HG03095 (cell line): ENCODE results near the gene FANCF.
"Not testable (repeated sequence)": the region's sequence is repeated elsewhere in the genome, so short reads cannot be mapped to it uniquely, and the experiment has no call there.

Experiments used
- ATAC-seq: cut with Tn5 transposase; IDR thresholded peaks from one replicate; pipeline ENCODE4 v1.9.1; 2021; ENCODE audit warnings: moderate library complexity; ENCODE audit not compliant: unreplicated experiment

The FANCF gene, protein sequence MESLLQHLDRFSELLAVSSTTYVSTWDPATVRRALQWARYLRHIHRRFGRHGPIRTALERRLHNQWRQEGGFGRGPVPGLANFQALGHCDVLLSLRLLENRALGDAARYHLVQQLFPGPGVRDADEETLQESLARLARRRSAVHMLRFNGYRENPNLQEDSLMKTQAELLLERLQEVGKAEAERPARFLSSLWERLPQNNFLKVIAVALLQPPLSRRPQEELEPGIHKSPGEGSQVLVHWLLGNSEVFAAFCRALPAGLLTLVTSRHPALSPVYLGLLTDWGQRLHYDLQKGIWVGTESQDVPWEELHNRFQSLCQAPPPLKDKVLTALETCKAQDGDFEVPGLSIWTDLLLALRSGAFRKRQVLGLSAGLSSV

DNA sequence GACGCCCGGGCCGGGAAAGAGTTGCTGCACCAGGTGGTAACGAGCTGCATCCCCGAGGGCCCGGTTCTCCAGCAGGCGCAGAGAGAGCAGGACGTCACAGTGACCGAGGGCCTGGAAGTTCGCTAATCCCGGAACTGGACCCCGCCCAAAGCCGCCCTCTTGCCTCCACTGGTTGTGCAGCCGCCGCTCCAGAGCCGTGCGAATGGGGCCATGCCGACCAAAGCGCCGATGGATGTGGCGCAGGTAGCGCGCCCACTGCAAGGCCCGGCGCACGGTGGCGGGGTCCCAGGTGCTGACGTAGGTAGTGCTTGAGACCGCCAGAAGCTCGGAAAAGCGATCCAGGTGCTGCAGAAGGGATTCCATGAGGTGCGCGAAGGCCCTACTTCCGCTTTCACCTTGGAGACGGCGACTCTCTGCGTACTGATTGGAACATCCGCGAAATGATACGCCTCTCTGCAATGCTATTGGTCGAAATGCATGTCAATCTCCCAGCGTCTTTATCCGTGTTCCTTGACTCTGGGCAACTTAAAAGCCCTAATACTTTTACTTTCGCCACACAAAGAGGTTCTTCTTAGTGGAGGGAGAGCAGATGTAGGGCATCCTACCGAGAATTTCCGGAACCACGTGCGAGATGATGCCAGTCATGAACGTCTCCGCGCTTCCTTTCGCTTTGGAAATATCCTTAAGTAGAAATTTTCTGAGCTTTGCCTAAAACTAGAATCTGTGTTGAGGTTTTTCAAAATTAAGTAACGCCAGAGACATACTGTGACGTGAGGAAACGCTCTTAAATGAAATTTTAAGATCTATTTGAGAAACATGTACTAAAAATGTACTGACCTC is at the start of gene FANCF:
Gene FANCF, minus strand, starts transcription at position 376 of the 840 bp plus-strand sequence. Its CDS starts 13 bp downstream, at position 363.
- ATAC-seq, result peak; percentile 95

DNA sequence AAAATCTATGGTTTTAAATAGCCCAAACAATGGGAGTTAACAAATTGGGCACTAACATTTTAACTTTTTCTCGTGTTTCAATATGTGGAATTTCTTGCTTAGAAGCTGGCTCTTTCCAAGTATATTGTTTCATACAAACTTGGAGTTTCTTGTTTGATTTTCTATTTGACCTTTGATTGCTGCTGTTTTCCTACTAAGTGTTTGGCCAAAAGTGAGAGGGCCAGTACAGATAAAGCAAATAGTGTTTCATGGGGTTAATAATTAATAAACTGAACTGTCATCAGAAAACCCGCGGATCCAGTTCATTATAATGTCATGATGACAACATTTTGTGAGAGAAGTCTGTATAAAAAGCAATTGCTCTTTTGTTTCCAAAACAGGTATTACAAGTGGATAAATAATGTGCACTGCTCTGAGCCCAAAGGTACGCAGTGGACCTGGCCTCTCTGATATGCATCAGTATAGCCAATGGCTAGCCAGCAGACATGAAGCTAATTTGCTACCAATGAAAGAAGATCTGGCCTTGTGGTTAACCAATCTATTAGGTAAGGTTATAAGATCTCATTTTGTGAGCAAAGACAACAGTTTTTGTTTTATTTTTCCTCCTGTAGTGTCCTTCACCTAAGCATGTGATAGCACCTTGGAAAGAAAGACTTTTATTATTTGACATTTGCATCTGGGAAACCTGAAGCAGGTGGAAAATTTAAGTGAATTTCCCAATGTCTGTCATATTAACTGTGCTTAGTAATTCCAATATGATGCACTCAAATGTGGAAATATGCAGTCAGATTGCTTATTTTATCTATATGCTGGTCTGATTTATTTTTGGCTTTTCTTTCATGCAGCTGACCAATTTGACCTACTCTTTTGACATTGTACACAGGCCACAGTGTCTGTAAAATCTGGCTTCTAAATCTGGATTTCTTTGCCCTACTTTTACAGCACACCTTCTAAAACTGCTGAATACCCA is 49.1 kb upstream of the FANCF start:
- ATAC-seq, result no peak

DNA sequence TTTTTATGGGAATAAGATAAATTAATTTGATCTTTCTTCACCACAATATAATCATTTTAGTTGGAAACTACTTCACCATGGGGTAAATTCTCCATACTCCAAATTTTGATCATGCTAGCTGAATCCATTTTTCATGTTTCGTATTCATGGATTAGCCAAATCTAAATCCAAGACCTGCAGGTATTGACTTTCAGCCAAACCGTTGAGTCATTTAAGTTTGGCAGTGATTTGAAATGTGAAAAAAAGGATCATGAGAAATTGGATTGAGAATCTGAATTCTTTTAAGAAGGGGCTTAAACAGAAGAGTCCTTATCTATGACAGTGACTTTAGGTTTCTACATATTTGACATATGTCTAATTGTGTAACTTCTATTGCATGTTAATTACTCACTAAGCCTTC is 46.1 kb upstream of the FANCF start:
- no peak for ATAC-seq

DNA sequence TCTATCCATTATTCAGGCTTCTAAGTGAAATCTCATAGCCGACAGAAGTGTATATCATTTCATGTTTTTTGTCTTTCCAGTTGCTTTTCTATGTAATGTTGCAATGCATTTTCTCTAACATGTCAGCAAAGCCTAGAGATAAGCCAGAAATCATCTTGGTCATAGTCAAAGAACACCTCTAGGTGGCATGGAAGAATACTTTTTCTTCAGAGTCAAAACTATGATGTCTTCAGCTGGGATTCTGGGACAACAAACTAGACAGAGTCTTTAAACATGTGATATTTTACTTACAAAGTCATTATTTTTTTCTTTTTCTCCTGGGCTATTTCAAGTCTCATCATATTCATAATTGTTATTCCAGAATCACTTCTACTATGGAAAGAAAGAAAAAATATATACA is 45.2 kb upstream of the FANCF start:
- ATAC-seq, result peak; percentile 37

DNA sequence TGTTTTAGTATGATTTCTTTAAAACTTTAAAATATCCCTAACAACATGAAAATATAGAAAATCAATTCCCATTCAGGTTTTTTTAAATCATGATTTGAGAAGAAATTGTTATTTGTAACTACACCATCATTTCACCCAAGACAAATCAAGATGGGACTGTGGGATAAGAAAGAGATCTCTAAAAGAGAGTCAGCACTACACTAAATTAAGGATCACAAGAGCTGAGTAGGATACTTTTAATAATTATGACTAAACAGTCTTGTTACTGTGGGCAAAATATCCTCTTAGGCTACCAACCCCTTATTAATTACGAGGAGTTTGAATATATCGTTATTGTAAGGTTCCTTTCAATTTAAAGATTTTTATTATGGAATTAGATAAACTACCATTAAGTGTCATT is 43.7 kb upstream of the FANCF start:
- ATAC-seq, result no peak

DNA sequence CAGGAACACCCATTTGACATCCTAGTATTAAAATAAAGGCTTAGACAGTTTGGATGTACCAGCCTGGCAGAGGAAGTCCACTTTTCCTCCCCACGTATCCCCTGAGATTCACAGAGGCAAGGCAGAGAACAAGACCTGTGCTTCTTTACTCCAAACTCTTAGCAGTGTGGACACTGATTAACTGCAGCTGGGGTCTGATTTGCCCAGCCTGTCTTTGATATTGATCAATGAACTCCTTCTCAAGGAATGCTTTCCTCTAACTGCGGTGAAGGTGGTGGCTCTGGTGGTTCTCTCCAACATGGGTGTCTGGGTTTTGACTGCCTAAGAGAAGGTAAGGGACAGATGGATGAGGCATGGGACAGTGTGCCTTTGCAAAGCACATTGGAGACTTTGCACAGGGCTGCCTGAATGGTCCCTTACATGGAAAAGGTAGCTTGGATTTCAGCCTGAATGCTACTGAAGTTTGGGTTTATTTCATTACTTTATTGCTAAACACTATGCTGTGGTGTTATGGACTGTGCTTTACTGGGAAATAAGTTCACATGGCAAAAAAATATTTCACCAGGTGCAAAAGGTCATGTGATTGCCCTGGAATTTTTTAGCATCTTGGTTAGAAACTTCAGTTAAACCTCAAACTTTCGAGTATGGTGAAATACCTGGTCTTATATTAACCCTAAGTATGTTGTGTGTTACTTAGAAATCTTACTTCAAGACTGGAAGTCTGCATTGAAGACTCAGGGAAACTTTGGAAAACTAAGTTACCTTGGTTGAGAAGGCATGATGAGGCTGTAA is 42.6 kb upstream of the FANCF start:
- ATAC-seq, result peak; percentile 35

DNA sequence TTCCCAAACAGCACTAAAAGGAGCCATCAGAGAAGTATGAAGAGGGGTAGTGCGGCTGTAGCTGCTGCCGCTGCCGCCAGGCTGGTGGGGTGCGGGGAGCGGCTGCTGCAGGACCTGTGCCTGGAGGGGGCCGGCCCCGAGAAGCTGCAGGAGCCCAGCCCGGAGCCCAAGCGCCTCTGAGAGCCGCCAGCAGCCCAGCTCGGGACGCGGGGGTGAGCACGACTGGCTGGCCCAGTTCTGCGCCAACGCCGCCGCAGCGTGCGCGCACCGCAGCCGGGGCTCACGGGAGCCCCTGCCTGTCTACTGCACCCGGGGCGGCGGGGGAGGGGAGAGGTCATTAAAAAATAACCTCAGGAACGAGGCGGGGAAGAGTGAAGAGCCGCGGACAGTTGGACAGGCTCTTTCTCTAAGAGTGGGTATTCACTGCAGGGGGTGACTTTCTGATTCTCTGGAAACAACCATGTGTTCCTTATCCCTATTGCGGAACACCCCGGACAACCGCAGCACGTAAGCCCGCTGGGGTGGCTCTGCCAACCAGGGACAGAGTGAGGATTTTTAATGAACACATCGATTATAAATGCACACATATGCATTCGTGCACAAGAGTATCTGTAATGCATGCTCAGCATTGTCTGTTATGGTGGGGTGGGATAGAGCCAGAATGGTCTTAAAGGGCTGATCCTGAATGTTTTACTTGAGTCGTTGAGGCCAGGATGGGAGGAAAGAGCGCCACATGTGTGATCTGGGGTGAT is 41.2 kb upstream of the FANCF start:
- no peak for ATAC-seq

DNA sequence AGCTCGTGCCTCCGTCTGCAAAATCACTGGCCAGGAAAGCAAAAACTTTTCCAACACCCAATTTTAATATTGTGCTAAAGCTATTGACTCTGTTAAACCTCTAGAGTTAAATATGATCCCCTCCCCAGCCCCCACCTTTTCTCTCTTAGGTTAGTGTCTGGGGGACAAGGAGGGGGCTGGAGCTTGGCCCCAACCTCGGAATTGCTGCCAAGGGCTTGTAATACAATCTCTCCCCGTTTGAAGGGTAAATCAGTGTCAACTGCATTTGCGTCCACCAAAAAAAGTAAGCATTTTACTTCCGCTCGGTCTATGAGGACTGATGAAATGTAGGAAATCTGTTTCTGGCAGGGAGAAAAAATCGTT is 40.7 kb upstream of the FANCF start, which contains the start of gene GAS2:
Gene GAS2, plus strand, starts transcription at position 287 of the 363 bp plus-strand sequence. CDS start 8,259 bp downstream, outside the sequence.
- ATAC-seq, result no peak

DNA sequence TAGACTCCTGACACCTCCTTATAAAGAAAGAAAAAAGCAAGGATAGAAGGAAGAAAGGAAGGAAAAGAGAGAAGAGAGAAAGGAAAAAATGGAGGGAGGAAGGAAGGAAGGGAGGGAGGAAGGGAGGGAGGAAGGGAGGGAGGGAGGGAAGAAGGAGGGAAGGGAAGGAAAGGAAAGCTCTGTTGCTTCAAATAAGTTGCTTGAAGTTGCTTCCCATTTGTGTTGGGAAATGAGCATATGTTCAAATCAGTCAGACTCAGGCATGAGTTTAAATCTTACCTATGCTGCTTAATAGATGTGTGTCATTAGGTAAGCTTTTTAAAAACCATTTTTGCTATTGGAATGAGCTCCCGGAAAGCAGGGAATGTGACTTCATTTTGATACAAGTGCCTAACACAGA is 34.2 kb upstream of the FANCF start:
- no peak for ATAC-seq

DNA sequence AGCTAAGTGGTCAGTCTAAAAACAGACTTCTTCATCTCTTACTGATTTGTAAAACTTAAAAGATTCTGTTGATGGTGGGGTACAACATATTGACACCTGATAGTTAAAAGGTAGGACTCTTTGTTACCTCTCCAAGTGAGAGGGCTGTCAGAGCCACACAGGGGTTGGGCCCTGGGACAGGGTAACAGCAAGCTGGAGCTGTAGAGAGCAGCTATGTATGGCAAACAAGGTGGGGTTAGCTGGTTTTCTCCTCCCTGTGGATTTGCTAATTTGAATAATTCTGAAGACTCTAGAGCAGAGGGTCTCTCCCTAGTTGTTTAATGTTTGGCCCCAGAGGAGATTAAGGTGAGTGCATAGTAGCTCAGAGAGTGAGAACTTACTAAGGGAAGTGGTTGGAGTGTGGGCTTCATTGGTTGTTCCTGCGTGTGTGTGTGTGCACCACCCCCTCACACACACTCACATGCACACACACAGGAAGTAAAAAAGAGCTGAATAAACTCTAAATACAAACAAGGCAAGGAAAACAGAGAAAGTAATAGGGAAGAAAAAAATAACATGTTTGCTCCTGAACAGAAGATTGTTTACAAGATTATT is 31.6 kb upstream of the FANCF start:
- ATAC-seq, result peak; percentile 98

DNA sequence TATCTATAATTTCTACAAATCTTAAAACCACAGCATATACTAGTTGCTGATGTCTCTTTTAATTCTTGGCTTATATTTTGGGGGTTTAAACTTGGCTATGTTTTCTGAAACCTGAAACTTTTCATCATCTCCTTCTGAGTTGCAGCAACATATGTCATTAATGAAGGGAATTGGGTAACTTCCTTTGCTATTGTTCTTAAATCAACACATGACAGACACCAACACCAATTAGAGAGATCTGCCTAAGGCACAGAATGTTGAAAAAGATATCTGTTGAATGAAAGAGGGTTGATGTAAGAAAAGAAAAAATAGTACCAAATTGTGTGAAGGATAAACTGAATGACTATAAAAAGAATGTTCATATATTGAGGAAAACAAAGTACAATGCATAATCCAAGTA is 30.5 kb upstream of the FANCF start:
- ATAC-seq, result no peak

DNA sequence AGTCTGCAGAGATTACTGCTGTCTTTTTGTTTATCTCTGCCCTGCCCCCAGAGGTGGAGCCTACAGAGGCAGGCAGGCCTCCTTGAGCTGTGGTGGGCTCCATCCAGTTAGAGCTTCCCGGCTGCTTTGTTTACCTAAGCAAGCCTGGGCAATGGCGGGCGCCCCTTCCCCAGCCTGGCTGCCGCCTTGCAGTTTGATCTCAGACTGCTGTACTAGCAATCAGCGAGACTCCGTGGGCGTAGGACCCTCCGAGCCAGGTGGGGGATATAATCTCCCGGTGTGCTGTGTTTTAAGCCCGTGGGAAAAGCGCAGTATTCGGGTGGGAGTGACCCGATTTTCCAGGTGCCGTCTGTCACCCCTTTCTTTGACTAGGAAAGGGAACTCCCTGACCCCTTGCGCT is 26.7 kb upstream of the FANCF start:
- not testable (repeated sequence) for ATAC-seq

DNA sequence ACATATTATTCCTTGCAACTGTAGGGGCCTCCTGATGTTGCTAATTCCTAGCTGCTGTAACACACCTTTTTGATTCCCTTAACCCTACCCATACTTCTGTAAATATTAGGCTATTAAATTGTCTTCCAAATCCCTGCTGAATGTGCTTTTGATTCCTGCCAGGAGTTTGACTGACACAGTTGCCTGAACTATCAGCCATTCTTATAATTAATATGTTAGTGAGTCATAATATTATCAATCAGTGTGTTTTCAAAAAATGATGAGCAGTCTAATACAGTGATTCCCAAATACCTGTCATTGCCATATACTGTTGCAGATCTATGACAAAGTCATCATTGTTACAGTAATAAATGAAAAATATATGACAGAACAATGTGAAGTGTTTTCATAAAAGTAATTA is 15.9 kb upstream of the FANCF start:
- ATAC-seq, result no peak

DNA sequence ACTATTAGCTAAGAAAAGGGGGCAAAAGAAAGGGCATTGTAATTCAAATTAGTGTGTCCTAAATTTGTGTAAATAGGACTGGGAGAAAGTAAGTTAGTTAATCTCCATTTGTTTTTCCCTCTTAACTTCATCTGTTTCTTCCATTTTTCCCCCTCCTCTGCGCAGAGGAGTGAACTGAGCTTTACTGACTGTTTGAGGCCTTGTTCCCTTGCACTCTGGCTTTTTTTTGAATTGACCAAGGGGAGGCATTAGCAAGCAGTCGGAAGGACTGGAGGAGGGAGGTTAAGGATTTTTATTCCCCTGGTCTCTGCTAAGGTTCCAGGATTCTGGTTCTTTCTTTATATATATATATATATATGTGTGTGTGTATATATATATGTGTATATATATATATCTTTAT is 15.2 kb upstream of the FANCF start:
- ATAC-seq, result no peak

DNA sequence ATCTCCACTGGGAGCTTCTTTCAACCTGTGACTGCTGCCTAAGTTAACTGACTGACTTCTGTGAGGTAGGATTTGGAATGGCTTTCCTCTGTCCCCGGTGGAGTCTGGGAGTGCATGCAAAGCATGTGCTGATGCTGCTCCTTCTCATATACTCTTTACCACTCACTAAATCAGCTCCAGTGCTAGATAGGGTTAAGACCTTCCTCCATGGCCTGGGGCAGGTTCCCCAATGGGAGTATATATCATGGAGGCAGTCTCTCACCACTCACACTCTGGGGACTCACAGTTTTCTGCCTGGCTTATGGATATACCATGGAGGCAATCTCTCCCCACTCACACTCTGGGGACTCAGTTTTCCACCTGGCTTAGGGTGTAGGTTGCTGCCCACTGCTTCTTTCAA is 10.1 kb upstream of the FANCF start:
- no peak for ATAC-seq

DNA sequence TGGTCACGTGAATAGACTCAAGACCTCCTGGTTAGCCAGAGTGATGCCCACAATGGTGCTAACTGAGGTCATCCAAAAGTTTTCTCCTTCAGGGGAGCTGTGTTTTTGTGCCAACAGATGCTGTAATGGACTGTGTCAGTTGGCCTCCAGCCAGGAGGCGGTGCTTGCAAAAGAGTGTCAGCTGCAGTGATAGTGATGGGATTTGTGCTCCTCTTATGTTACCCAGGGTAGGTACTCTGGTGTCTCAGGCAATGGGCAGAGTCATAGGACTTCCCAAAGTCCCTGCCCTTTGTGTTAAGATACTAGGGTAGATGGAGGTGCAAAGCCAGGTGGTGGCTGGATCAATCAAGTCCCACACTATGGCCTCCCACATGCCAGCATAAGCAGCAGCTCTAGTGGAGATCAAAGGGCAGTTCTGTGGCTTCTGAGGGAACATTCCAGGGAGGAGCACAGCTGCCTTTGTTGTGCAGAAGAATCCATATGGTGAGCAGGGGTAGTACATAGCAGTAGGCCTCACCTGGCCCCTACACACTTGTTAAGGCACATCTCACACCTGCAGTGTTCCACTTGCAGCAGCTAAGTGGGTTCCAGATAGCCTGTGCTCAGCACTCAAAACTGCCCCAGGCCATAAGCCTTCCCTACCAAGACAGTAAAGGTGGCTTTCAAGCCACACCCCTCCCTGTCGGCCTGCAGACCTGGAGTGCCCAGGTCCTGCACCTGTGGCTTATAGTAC is 9.4 kb upstream of the FANCF start:
- ATAC-seq, result no peak

DNA sequence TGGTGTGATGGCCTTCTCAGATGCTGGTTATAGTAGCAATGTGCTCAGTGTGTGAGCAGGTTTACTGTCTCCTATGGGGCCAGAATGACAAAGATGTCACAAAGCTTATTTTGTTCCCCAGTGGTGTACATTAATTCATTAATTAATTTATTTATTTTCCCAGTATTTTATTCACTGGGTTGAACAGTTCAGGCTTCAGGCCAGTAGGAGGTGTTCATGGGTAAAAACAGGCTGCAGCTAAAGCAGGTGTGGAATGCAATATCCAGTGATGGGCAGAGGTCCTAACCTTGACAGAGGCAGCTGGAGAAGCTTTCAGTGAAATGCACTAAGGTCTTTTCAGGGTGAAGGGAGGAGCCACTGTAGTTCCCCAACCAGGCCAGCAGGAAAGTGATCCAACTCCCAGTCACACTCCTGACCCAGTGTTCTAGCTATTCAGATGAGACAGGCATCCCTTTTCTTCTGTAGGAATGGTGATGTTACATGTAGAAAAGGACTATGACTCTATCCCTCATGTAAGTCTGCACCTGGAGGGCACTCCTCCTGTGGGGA is 7.8 kb upstream of the FANCF start:
- no peak for ATAC-seq

DNA sequence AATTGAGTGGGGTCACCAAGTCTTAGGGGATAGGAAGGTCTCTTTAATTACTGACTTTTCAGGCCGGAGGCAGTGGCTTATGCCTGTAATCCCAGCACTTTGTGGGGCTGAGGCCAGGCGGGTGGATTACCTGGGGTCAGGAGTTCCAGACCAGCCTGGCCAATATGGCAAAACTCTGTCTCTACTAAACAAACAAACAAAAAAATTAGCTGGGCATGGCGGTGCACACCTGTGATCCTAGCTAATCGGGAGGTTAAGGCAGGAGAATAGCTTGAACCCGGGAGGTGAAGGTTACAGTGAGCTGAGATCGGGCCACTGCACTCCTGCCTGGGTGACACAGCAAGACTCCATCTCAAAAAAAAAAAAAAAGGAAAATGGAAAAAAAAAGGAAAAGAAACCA is 1.8 kb upstream of the FANCF start:
- ATAC-seq, result no peak
